ENCODE results near the gene SLC26A9.
A peak's percentile ranks its signal among the peaks of the same experiment; 100 is the strongest.
"Not testable (repeated sequence)": the region's sequence is repeated elsewhere in the genome, so short reads cannot be mapped to it uniquely, and the experiment has no call there.

SLC26A9 gene

GRCh38 chr1:205923651-205924459 is 19.4 kb downstream of the SLC26A9 start:
- no peak for ATAC-seq

- no peak for ATAC-seq
These were observed 20.4 kb downstream of the SLC26A9 start for GRCh38 chr1:205922806-205923205.

- ATAC-seq: no peak
These were observed 20.9 kb downstream of the SLC26A9 start for GRCh38 chr1:205922314-205922713.

- no peak for ATAC-seq
These were observed 21.7 kb downstream of the SLC26A9 start for GRCh38 chr1:205921570-205921909.

GRCh38 chr1:205920861-205921569 is 22.2 kb downstream of the SLC26A9 start:
- no peak for ATAC-seq

GRCh38 chr1:205920159-205920558 is 23.1 kb downstream of the SLC26A9 start:
- ATAC-seq: no peak

- ATAC-seq: peak; percentile 58 to 68
These were observed 24.1 kb downstream of the SLC26A9 start for GRCh38 chr1:205918955-205919746.

GRCh38 chr1:205917466-205918238 is 25.6 kb downstream of the SLC26A9 start:
- ATAC-seq: no peak

GRCh38 chr1:205916541-205916940 is 26.7 kb downstream of the SLC26A9 start:
- no peak for ATAC-seq

GRCh38 chr1:205915354-205915990 is 27.8 kb downstream of the SLC26A9 start:
- no peak for ATAC-seq

- no peak for ATAC-seq
These were observed 28.5 kb downstream of the SLC26A9 start for GRCh38 chr1:205914730-205915129.

GRCh38 chr1:205914155-205914507 is 29.1 kb downstream of the SLC26A9 start:
- no peak for ATAC-seq

- no peak for ATAC-seq
These were observed 29.7 kb downstream of the SLC26A9 start for GRCh38 chr1:205913451-205914154.

GRCh38 chr1:205907794-205908193 is 35.5 kb downstream of the SLC26A9 start:
- ATAC-seq: no peak

GRCh38 chr1:205905095-205905494 is 38.2 kb downstream of the SLC26A9 start:
- ATAC-seq: not testable (repeated sequence)

- ATAC-seq: no peak
These were observed 46.9 kb downstream of the SLC26A9 start for GRCh38 chr1:205896351-205896750.

- ATAC-seq: not testable (repeated sequence)
These were observed 49.1 kb downstream of the SLC26A9 start for GRCh38 chr1:205894119-205894518.

GRCh38 chr1:205892175-205892574 is 51.1 kb downstream of the SLC26A9 start:
- ATAC-seq: not testable (repeated sequence)

- ATAC-seq: not testable (repeated sequence)
These were observed 51.8 kb downstream of the SLC26A9 start for GRCh38 chr1:205891481-205891880.

- ATAC-seq: not testable (repeated sequence)
These were observed 52.6 kb downstream of the SLC26A9 start for GRCh38 chr1:205890631-205891030.

GRCh38 chr1:205889706-205890105 is 53.5 kb downstream of the SLC26A9 start:
- ATAC-seq: not testable (repeated sequence)

Measured in activated CD4-positive, CD25-positive, alpha-beta regulatory T cell treated with anti-CD3 and anti-CD28 coated beads, Interleukin-2, amount 50 U/mL, for 24 hours (primary cell).